GM23338 (cell line): ENCODE measurements around the gene CD163L1. TPM values are rescaled to one million over a fixed set of nuclear protein-coding genes. Genes with fewer than 3 reads are reported as not detected.

Source experiments
- ATAC-seq: fragments of 200-7000 bp; cut with Tn5 transposase; 3 replicates; pipeline ENCODE4 v1.9.1; 2020
- DNase-seq: peaks from one replicate; pipeline ENCODE4 v3.0.0-alpha.2; 2015; ENCODE audit warnings: low spot score
- H2AFZ ChIP-seq: fragments of 200-600 bp; sonication (generic); 2 replicates; pipeline ENCODE4 v1.8.0; 2016; ENCODE audit warnings: antibody characterized with exemption, mild to moderate bottlenecking, moderate library complexity
- H3F3A ChIP-seq: fragments of 200-600 bp; sonication (generic); replicated peaks from 2 replicates; pipeline ENCODE4 v1.8.0; 2017; ENCODE audit warnings: antibody characterized with exemption, mixed run types, low read depth
- H3K27ac ChIP-seq: fragments of 200-600 bp; sonication (generic); 2 replicates; pipeline ENCODE4 v1.6.1; 2016; ENCODE audit warnings: low read depth
- H3K27me3 ChIP-seq: fragments of 200-600 bp; sonication (generic); 2 replicates; pipeline ENCODE4 v1.8.0; 2016; ENCODE audit warnings: mild to moderate bottlenecking, mixed run types, moderate library complexity; ENCODE audit not compliant: insufficient read depth
- H3K36me3 ChIP-seq: fragments of 200-600 bp; sonication (generic); 2 replicates; pipeline ENCODE4 v1.8.0; 2016; ENCODE audit warnings: mild to moderate bottlenecking; ENCODE audit not compliant: insufficient read depth
- H3K4me1 ChIP-seq: fragments of 200-600 bp; sonication (generic); 2 replicates; pipeline ENCODE4 v1.8.0; 2016; ENCODE audit warnings: mild to moderate bottlenecking, moderate library complexity; ENCODE audit not compliant: insufficient read depth
- H3K4me2 ChIP-seq: fragments of 200-600 bp; sonication (generic); 2 replicates; pipeline ENCODE4 v1.7.1; 2017; ENCODE audit warnings: mixed run types
- H3K4me3 ChIP-seq: fragments of 200-600 bp; sonication (generic); 2 replicates; pipeline ENCODE4 v1.6.1; 2016; ENCODE audit warnings: mixed run types
- H3K79me2 ChIP-seq: fragments of 200-600 bp; sonication (generic); replicated peaks from 2 replicates; pipeline ENCODE4 v1.8.0; 2017; ENCODE audit warnings: mild to moderate bottlenecking; ENCODE audit not compliant: insufficient read depth
- H3K9me2 ChIP-seq: fragments of 200-600 bp; sonication (generic); 2 replicates; pipeline ENCODE4 v1.8.0; 2017; ENCODE audit not compliant: insufficient read depth
- H4K20me1 ChIP-seq: fragments of 200-600 bp; sonication (generic); replicated peaks from 2 replicates; pipeline ENCODE4 v1.8.0; 2017; ENCODE audit warnings: mild to moderate bottlenecking; ENCODE audit not compliant: insufficient read depth
- H3K27ac Mint-ChIP-seq: 2 replicates; pipeline ENCODE4 v1.8.0; 2020; ENCODE audit warnings: inconsistent platforms, mild to moderate bottlenecking, moderate library complexity, mixed read lengths
- H3K27me3 Mint-ChIP-seq: 3 replicates; pipeline ENCODE4 v1.8.0; 2022; ENCODE audit warnings: low read depth, mild to moderate bottlenecking, moderate library complexity, mixed read lengths, inconsistent platforms; ENCODE audit not compliant: insufficient read depth, poor library complexity
- H3K36me3 Mint-ChIP-seq: 3 replicates; pipeline ENCODE4 v1.8.0; 2021; ENCODE audit warnings: low read depth, mild to moderate bottlenecking, inconsistent platforms, moderate library complexity, mixed read lengths
- H3K4me1 Mint-ChIP-seq: 3 replicates; pipeline ENCODE4 v1.8.0; 2020; ENCODE audit warnings: mild to moderate bottlenecking, inconsistent platforms, mixed read lengths
- H3K4me3 Mint-ChIP-seq: 3 replicates; pipeline ENCODE4 v1.8.0; 2021; ENCODE audit warnings: moderate library complexity, mild to moderate bottlenecking, inconsistent platforms, mixed read lengths
- H3K9me3 Mint-ChIP-seq: 3 replicates; pipeline ENCODE4 v1.8.0; 2020; ENCODE audit warnings: moderate library complexity, mild to moderate bottlenecking, inconsistent platforms, mixed read lengths
- CREB1 ChIP-seq: fragments of 250-450 bp; sonication (Bioruptor Pico); IDR thresholded peaks from 2 replicates; pipeline ENCODE4 v1.5.0; 2020; ENCODE audit warnings: low read depth, mild to moderate bottlenecking, moderate library complexity
- JUNB ChIP-seq: IDR thresholded peaks from one replicate; pipeline ENCODE4 v1.6.1; 2016; ENCODE audit warnings: antibody characterized with exemption; ENCODE audit not compliant: unreplicated experiment
- STAT1 ChIP-seq: IDR thresholded peaks from one replicate; pipeline ENCODE4 v1.6.1; 2016; ENCODE audit warnings: antibody characterized with exemption; ENCODE audit not compliant: unreplicated experiment
- polyA plus RNA-seq: library from polyadenylated mRNA; unstranded; fragments of >200 nt; fragmentation: Nextera tagmentation; extraction: Ambion mirVana; gene quantifications from 2 replicates; pipeline ENCODE4 v1.2.1, GENCODE V29; 2016
- total RNA-seq: library from RNA; depleted of rRNA; stranded (reverse); fragments of >200 nt; shearing (Covaris generic); gene quantifications from 2 replicates; pipeline ENCODE4 v1.2.3, GENCODE V29; 2014
- TF ChIP-seq, protein P1 (sequence below): fragments of 250-450 bp; sonication (Bioruptor Pico); IDR thresholded peaks from 2 replicates; pipeline ENCODE4 v1.5.0; 2020; ENCODE audit warnings: mild to moderate bottlenecking, moderate library complexity
- TF ChIP-seq, protein P2 (sequence below), 2 experiments: fragments of 200-600 bp in 1 of 2; sonication (generic) in 1 of 2; conservative IDR thresholded peaks; 2 replicates each; pipeline versions ENCODE4 v1.5.1 to v1.6.1; 2016 to 2017; ENCODE audit warnings: antibody characterized with exemption in 2 of 2, low read depth in 2 of 2, mild to moderate bottlenecking in 2 of 2, moderate library complexity in 1 of 2
- TF ChIP-seq, protein P3 (sequence below): IDR thresholded peaks from 2 replicates; pipeline ENCODE4 v1.6.1; 2016; ENCODE audit warnings: antibody characterized with exemption

Gene CD163L1
- total and polyA plus RNA-seq, 2 experiments from 2014 or later, result 0.14 to 0.36 TPM

DNA sequence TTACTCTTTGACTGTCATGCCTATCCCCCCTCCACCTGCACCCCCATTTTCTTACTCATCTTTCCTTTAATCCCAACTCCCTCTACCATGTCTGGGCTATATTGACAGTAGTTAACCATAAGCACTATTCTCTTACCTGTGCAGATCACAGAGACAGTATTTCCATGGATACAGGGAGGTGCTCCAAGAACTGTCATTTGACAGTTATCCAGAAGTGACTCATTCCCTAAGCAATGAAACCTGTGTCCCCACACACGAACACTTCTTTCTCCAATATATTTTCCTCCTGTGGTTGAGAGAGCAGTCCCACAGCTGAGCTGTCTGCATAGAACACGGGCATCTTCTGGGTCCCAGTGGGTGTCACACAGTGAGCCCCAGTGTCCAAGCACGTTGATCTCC lies 68.8 kb downstream of the CD163L1 start (continued):
- TF ChIP-seq, protein P1, sequence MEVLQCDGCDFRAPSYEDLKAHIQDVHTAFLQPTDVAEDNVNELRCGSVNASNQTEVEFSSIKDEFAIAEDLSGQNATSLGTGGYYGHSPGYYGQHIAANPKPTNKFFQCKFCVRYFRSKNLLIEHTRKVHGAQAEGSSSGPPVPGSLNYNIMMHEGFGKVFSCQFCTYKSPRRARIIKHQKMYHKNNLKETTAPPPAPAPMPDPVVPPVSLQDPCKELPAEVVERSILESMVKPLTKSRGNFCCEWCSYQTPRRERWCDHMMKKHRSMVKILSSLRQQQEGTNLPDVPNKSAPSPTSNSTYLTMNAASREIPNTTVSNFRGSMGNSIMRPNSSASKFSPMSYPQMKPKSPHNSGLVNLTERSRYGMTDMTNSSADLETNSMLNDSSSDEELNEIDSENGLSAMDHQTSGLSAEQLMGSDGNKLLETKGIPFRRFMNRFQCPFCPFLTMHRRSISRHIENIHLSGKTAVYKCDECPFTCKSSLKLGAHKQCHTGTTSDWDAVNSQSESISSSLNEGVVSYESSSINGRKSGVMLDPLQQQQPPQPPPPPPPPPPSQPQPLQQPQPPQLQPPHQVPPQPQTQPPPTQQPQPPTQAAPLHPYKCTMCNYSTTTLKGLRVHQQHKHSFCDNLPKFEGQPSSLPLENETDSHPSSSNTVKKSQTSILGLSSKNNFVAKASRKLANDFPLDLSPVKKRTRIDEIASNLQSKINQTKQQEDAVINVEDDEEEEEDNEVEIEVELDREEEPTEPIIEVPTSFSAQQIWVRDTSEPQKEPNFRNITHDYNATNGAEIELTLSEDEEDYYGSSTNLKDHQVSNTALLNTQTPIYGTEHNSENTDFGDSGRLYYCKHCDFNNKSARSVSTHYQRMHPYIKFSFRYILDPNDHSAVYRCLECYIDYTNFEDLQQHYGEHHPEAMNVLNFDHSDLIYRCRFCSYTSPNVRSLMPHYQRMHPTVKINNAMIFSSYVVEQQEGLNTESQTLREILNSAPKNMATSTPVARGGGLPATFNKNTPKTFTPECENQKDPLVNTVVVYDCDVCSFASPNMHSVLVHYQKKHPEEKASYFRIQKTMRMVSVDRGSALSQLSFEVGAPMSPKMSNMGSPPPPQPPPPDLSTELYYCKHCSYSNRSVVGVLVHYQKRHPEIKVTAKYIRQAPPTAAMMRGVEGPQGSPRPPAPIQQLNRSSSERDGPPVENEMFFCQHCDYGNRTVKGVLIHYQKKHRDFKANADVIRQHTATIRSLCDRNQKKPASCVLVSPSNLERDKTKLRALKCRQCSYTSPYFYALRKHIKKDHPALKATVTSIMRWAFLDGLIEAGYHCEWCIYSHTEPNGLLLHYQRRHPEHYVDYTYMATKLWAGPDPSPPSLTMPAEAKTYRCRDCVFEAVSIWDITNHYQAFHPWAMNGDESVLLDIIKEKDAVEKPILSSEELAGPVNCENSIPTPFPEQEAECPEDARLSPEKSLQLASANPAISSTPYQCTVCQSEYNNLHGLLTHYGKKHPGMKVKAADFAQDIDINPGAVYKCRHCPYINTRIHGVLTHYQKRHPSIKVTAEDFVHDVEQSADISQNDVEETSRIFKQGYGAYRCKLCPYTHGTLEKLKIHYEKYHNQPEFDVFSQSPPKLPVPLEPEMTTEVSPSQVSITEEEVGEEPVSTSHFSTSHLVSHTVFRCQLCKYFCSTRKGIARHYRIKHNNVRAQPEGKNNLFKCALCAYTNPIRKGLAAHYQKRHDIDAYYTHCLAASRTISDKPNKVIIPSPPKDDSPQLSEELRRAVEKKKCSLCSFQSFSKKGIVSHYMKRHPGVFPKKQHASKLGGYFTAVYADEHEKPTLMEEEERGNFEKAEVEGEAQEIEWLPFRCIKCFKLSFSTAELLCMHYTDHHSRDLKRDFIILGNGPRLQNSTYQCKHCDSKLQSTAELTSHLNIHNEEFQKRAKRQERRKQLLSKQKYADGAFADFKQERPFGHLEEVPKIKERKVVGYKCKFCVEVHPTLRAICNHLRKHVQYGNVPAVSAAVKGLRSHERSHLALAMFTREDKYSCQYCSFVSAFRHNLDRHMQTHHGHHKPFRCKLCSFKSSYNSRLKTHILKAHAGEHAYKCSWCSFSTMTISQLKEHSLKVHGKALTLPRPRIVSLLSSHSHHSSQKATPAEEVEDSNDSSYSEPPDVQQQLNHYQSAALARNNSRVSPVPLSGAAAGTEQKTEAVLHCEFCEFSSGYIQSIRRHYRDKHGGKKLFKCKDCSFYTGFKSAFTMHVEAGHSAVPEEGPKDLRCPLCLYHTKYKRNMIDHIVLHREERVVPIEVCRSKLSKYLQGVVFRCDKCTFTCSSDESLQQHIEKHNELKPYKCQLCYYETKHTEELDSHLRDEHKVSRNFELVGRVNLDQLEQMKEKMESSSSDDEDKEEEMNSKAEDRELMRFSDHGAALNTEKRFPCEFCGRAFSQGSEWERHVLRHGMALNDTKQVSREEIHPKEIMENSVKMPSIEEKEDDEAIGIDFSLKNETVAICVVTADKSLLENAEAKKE (CRISPR knock-in tag), result no peak
- TF ChIP-seq STAT1, result no peak

DNA sequence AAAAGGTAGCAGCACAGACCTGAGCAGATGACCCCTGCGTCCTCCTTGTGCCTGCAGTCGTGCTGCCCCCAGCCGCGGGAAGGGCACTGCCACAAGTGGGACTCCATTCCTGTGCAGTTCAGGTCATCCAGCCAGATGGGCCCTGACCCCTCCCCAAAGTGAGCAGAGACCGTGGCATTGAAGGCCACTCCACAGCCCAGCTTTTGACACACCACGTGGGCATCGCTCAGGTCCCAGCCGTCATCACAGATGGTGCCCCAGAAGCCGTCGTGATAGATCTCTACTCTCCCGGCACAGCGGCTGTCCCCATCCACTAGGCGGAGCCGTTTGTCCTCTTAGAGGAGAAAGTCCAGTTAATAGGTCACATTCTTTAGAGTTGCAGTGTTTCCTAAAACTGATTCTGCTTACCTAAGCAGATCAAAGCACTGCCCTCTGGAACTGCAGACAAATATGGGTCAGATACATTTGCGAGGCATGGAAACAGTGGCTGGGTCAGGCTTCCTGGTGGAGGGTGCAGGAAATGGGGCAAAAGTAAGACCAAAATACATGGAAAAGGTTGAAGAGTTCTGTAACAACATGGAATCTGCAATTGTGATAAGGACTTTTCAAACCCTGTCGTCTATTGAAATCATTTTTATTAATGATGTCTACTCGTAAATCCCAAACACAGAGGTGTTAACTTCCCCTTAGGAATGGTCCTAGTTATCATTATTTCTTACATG lies 69.4 kb downstream of the CD163L1 start:
- H3K9me2 ChIP-seq, result no peaks in the 10 kb centered on the region
- H3K27me3 Mint-ChIP-seq, result peaks cover 2% of the 10 kb centered on the region
- H3K36me3 ChIP-seq, result no peaks in the 10 kb centered on the region
- H3K79me2 ChIP-seq, result no peaks in the 10 kb centered on the region
- H3K36me3 Mint-ChIP-seq, result no peaks in the 10 kb centered on the region
- no peaks in the 10 kb centered on the region for H3K4me1 ChIP-seq
- H3K4me3 ChIP-seq, result no peak overlapping the region
- no peak overlapping the region for H3K27ac Mint-ChIP-seq
- H3K27ac ChIP-seq, result no peak overlapping the region
- peaks cover 2% of the 10 kb centered on the region; the same call in 1 of the 3 replicates for H3K4me1 Mint-ChIP-seq
- peaks cover 4% of the 10 kb centered on the region; the same call in 2 of the 3 replicates for H3K9me3 Mint-ChIP-seq
- H3F3A ChIP-seq, result no peaks in the 10 kb centered on the region
- DNase-seq (peak; percentile 91), ATAC-seq (peak; percentile 100)
- H2AFZ ChIP-seq, result 0 out of 2 replicates have a peak overlapping the region, but pooled peaks have one; percentile 79
- H4K20me1 ChIP-seq, result no peaks in the 10 kb centered on the region
- H3K4me3 Mint-ChIP-seq, result no peak overlapping the region
- H3K4me2 ChIP-seq, result no peak overlapping the region
- no peaks in the 10 kb centered on the region for H3K27me3 ChIP-seq
- TF ChIP-seq JUNB (no peak), CREB1 (CRISPR knock-in tag) (0 out of 2 replicates have a peak, but pooled peaks have one; percentile 2)
- TF ChIP-seq, protein P2, sequence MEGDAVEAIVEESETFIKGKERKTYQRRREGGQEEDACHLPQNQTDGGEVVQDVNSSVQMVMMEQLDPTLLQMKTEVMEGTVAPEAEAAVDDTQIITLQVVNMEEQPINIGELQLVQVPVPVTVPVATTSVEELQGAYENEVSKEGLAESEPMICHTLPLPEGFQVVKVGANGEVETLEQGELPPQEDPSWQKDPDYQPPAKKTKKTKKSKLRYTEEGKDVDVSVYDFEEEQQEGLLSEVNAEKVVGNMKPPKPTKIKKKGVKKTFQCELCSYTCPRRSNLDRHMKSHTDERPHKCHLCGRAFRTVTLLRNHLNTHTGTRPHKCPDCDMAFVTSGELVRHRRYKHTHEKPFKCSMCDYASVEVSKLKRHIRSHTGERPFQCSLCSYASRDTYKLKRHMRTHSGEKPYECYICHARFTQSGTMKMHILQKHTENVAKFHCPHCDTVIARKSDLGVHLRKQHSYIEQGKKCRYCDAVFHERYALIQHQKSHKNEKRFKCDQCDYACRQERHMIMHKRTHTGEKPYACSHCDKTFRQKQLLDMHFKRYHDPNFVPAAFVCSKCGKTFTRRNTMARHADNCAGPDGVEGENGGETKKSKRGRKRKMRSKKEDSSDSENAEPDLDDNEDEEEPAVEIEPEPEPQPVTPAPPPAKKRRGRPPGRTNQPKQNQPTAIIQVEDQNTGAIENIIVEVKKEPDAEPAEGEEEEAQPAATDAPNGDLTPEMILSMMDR (conservative IDR thresholded peaks at IDR 0.05; ENCODE audit: low read depth in 2 of 2), result peak; percentile 85 to 91
- TF ChIP-seq, protein P3, sequence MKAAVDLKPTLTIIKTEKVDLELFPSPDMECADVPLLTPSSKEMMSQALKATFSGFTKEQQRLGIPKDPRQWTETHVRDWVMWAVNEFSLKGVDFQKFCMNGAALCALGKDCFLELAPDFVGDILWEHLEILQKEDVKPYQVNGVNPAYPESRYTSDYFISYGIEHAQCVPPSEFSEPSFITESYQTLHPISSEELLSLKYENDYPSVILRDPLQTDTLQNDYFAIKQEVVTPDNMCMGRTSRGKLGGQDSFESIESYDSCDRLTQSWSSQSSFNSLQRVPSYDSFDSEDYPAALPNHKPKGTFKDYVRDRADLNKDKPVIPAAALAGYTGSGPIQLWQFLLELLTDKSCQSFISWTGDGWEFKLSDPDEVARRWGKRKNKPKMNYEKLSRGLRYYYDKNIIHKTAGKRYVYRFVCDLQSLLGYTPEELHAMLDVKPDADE, result no peak
